Measurements from ENCODE around the gene ARF3. TPM values are rescaled to one million over a fixed set of nuclear protein-coding genes. Genes with fewer than 3 reads are reported as not detected.

The ARF3 gene
- total and polyA plus RNA-seq, 9 of the 15 experiments (the other 6 are each of a cell fraction or from before 2014, with no cell fraction given), result 5.9 to 170 (median 64.4) TPM

DNA sequence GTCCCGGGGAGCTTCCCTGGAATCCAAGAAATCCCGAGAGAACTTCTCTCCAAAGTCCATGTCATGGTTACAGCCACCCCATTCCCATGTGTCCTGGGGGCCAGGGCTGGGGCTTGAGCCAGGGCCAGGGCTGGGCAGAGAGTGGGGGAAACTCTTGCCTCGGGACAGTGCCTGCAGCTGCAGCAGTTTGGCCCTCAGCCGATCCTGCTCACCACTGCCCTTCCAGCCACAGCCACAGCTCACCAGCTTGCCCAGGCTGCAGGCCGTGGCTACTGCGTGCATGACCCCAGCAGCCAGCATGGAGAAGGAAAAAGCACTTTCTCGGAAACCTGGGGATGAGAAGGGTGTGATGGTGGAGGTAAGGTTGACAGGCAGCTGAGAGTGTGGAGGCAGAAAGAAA is 10.7 kb upstream of the ARF3 start:
- H4K20me1 ChIP-seq (replicated peaks; ENCODE audit: control insufficient read depth, insufficient read depth, low read length), result no peaks in the 10 kb centered on the region; the same call in 1 of the 2 replicates
- CTCF ChIA-PET (ENCODE audit: low intra/inter-chr PET ratio), result no interaction called here
- no peaks in the 10 kb centered on the region for H3K9me1 ChIP-seq (ENCODE audit: control insufficient read depth, insufficient read depth, low read length)
- 0 out of 5 replicates have a peak, but pooled peaks cover 0 to 5% of the 10 kb centered on the region in 2 experiments for H3K27me3 ChIP-seq (ENCODE audit: control insufficient read depth in 2 of 2, insufficient read depth in 2 of 2, low read length in 2 of 2)
- DNase-seq (ENCODE audit: extremely low read depth in 1 of 4, low spot score in 3 of 4) (no peak), FAIRE-seq (no peak), ATAC-seq (no peak)
- TF ChIP-seq KLF10 (CRISPR knock-in tag; IDR thresholded peaks at IDR 0.05), result no peak
- H2AFZ ChIP-seq (ENCODE audit: low read depth, low read length), result no peak overlapping the region
- no peaks in the 10 kb centered on the region for H3K9me3 ChIP-seq (replicated peaks; ENCODE audit: control insufficient read depth, insufficient read depth, low read depth, low read length)
- no peaks in the 10 kb centered on the region for H3K36me3 ChIP-seq (ENCODE audit: control insufficient read depth, insufficient read depth, low read length)
- H3K4me1 ChIP-seq (replicated peaks in 1 of 2; ENCODE audit: control insufficient read depth in 2 of 2, insufficient read depth in 2 of 2, low read length in 2 of 2), result peaks cover 4 to 42% of the 10 kb centered on the region in 2 experiments; a peak in 3 of 5 replicates
- no peak overlapping the region for H3K4me3 ChIP-seq
- H3K9ac ChIP-seq (ENCODE audit: insufficient read depth in 1 of 2, low read depth in 2 of 2, low read length in 2 of 2), result peak overlapping the region in 1 of 2 experiments; percentile 66; a peak in 1 of 4 replicates
- POLR2A ChIA-PET, result interaction anchor here (0.8 kb wide), 1 partner anchor 28 kb away, joined by 3 read pairs; no protein-coding TSS in a partner anchor
- WGBS (ENCODE audit: insufficient coverage, low coverage, missing lambda C conversion rate), result 36% methylated on average over 7 of the region's 7 CpGs
- in situ Hi-C loops (cut with MboI) (no loop called here), intact Hi-C loops (cut with micrococcal nuclease) (no loop called here)
- H3K4me2 ChIP-seq (ENCODE audit: insufficient read depth, low read length), result no peak overlapping the region
- BruUV-seq (replicated peaks), result no TSS peak
- no peaks in the 10 kb centered on the region for H3K79me2 ChIP-seq (ENCODE audit: control insufficient read depth, insufficient read depth, low read length)
- no peak overlapping the region for H3K27ac ChIP-seq (ENCODE audit: extremely low read depth, low read depth, low read length)

DNA sequence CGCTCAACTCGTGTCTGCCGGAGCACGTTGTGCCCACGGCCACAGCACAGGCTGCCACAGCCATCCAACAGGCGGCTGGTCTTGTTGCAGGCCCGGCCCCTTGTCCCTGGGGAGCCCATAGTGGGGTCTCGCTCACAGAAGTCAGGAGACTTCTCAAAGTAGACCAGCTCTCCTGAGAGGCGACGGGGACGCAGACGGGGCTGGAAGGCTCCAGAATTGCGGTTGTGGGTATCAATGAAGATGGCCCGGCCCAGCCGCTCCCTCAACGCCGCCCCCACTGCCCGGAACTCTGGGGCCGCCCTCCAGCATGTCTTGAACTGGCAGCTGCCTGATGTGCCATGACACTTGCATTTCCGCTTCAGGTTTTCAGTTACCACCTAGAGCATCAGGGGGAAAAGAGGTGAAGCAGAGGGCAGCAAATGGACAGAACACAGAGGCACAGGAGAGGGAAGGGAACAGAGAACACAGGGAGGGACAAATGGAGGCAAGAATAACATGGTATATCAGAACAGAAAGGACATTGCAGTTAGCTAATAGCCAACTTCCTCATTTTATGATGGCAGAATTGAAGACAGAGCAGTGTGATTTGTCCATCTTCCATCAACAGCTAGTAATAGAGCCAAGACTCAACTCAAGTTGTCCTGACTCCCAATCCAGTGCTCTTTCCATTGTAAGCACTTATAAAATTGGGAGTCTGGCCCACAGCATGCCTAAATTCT is 9.0 kb upstream of the ARF3 start:
- Histone ChIP-seq H3K4me3 (no peak overlapping the region), H3K36me3 (ENCODE audit: control insufficient read depth, insufficient read depth, low read length) (no peaks in the 10 kb centered on the region), H3K27ac (ENCODE audit: extremely low read depth, low read depth, low read length) (no peak overlapping the region), H3K9me3 (replicated peaks; ENCODE audit: control insufficient read depth, insufficient read depth, low read depth, low read length) (no peaks in the 10 kb centered on the region), H3K4me1 (replicated peaks in 1 of 2; ENCODE audit: control insufficient read depth in 2 of 2, insufficient read depth in 2 of 2, low read length in 2 of 2) (peaks cover 4 to 27% of the 10 kb centered on the region in 2 experiments; a peak in 3 of 5 replicates), H2AFZ (ENCODE audit: low read depth, low read length) (no peak overlapping the region; the same call in 1 of the 2 replicates), H3K9ac (ENCODE audit: insufficient read depth in 1 of 2, low read depth in 2 of 2, low read length in 2 of 2) (peak overlapping the region in 1 of 2 experiments; percentile 60; a peak in 1 of 4 replicates), H3K4me2 (ENCODE audit: insufficient read depth, low read length) (no peak overlapping the region), H3K9me1 (ENCODE audit: control insufficient read depth, insufficient read depth, low read length) (no peaks in the 10 kb centered on the region), H3K27me3 (ENCODE audit: control insufficient read depth in 2 of 2, insufficient read depth in 2 of 2, low read length in 2 of 2) (no peaks in the 10 kb centered on the region), H3K79me2 (ENCODE audit: control insufficient read depth, insufficient read depth, low read length) (no peaks in the 10 kb centered on the region), H4K20me1 (replicated peaks; ENCODE audit: control insufficient read depth, insufficient read depth, low read length) (no peaks in the 10 kb centered on the region; the same call in 1 of the 2 replicates)
- WGBS (ENCODE audit: insufficient coverage, low coverage, missing lambda C conversion rate), result 47% methylated on average over 14 of the region's 20 CpGs
- CTCF ChIA-PET (ENCODE audit: low intra/inter-chr PET ratio), result no interaction called here
- FAIRE-seq (peak; percentile 44), ATAC-seq (no peak), DNase-seq (ENCODE audit: extremely low read depth in 1 of 4, low spot score in 3 of 4) (no peak)
- in situ Hi-C loops (cut with MboI), result no loop called here
- POLR2A ChIA-PET, result interaction anchor here (1.0 to 1.2 kb wide), 2 partner anchors 9 to 15 kb away, joined by 3 to 7 read pairs; partner anchors contain the start of gene ARF3
- BruUV-seq (replicated peaks), result no TSS peak
- TF ChIP-seq ZNF79 (CRISPR knock-in tag; IDR thresholded peaks at IDR 0.05; ENCODE audit: low read depth) (no peak), ZNF699 (CRISPR knock-in tag; IDR thresholded peaks at IDR 0.05; ENCODE audit: insufficient replicate concordance) (no peak), SPI1 (IDR thresholded peaks at IDR 0.05; ENCODE audit: borderline replicate concordance, low read depth, low read length) (peak; percentile 67), RUNX1 (IDR thresholded peaks at IDR 0.05; ENCODE audit: low read depth) (no peak), BCOR (IDR thresholded peaks at IDR 0.05) (0 out of 2 replicates have a peak, but pooled peaks have one; percentile 16), NFE2L1 (tag; IDR thresholded peaks at IDR 0.05; ENCODE audit: borderline replicate concordance, low read depth) (no peak), TAF9B (IDR thresholded peaks at IDR 0.05; ENCODE audit: partially characterized antibody) (no peak), EP400 (IDR thresholded peaks at IDR 0.05) (no peak)
- intact Hi-C loops (cut with micrococcal nuclease), result no loop called here

Data from K562 (cell line).